GM12878 (cell line): Measurements from ENCODE around the gene PCCA. TPM values are rescaled to one million over a fixed set of nuclear protein-coding genes. Genes with fewer than 3 reads are reported as not detected.

Source experiments
- ATAC-seq: fragments of 200-7000 bp; cut with Tn5 transposase; 3 replicates; pipeline ENCODE4 v1.9.1; 2020; ENCODE audit warnings: mild to moderate bottlenecking, moderate library complexity
- BruUV-seq: library from RNA; stranded (reverse); fragments of 400-500 nt; replicated peaks from 2 replicates; lab custom pipeline; 2021; lab: Mats Ljungman, UMichigan
- CTCF ChIA-PET: fragments of 300-600 bp; sonication (Branson Sonifier 250); formaldehyde crosslinking; extraction: SDS; loops from one replicate; lab custom pipeline; 2021; ENCODE audit warnings: inconsistent platforms; lab: Yijun Ruan, JAX
- POLR2A ChIA-PET: fragments of 350-600 bp; formaldehyde crosslinking; extraction: SDS; loops from one replicate; lab custom pipeline; 2021; ENCODE audit warnings: inconsistent platforms; lab: Charles Lee
- RAD21 ChIA-PET: fragments of 300-600 bp; sonication (Branson Sonifier 250); formaldehyde crosslinking; loops from one replicate; lab custom pipeline; 2023; ENCODE audit warnings: antibody characterized with exemption; ENCODE audit not compliant: unreplicated experiment; lab: Charles Lee
- SMC1A ChIA-PET: fragments of 300-600 bp; sonication (Branson Sonifier 250); formaldehyde crosslinking; loops from one replicate; lab custom pipeline; 2023; ENCODE audit not compliant: unreplicated experiment, uncharacterized antibody; lab: Charles Lee
- DNase-seq: peaks from one replicate; pipeline ENCODE4 v3.0.0-alpha.2; 2011; ENCODE audit warnings: low read depth, low spot score
- FAIRE-seq: peaks from 3 replicates; lab custom pipeline; 2011; peaks lifted over from hg19 to GRCh38; lab: Jason Lieb, UNC
- H2AFZ ChIP-seq: 2 replicates; pipeline ENCODE4 v1.6.0; 2011; ENCODE audit warnings: low read depth, low read length, control low read depth; ENCODE audit not compliant: control insufficient read depth
- H3K27ac ChIP-seq: 2 replicates; pipeline ENCODE4 v1.5.1; 2011; ENCODE audit warnings: control low read depth; ENCODE audit not compliant: control insufficient read depth, insufficient read depth
- H3K27me3 ChIP-seq, 2 experiments: replicated peaks in 1 of 2; 2 replicates each; pipeline versions ENCODE4 v1.6.0 to v1.6.1; 2011; ENCODE audit warnings: low read length in 1 of 2; ENCODE audit not compliant: control insufficient read depth in 2 of 2, insufficient read depth in 2 of 2
- H3K36me3 ChIP-seq, 2 experiments: 2 replicates each; pipeline ENCODE4 v1.5.1; 2011; ENCODE audit warnings: low read length in 1 of 2; ENCODE audit not compliant: control insufficient read depth in 2 of 2, insufficient read depth in 2 of 2
- H3K4me1 ChIP-seq: 2 replicates; pipeline ENCODE4 v1.6.1; 2011; ENCODE audit warnings: mild to moderate bottlenecking, low read length, moderate library complexity, mixed read lengths; ENCODE audit not compliant: control insufficient read depth, insufficient read depth
- H3K4me2 ChIP-seq: 2 replicates; pipeline ENCODE4 v1.6.0; 2011; ENCODE audit warnings: control low read depth; ENCODE audit not compliant: control insufficient read depth, insufficient read depth
- H3K4me3 ChIP-seq: fragments of 200-600 bp; sonication (generic); 2 replicates; pipeline ENCODE4 v1.5.1; 2016
- H3K79me2 ChIP-seq: 2 replicates; pipeline ENCODE4 v1.6.0; 2011; ENCODE audit warnings: low read length; ENCODE audit not compliant: control insufficient read depth, insufficient read depth
- H3K9ac ChIP-seq: 2 replicates; pipeline ENCODE4 v1.8.0; 2011; ENCODE audit warnings: low read length, control low read depth, mixed read lengths; ENCODE audit not compliant: control insufficient read depth, insufficient read depth
- H3K9me3 ChIP-seq: replicated peaks from 3 replicates; pipeline ENCODE4 v1.5.1; 2011; ENCODE audit warnings: mild to moderate bottlenecking, low read length; ENCODE audit not compliant: control insufficient read depth, insufficient read depth
- H4K20me1 ChIP-seq: 2 replicates; pipeline ENCODE4 v1.6.0; 2011; ENCODE audit not compliant: control insufficient read depth, insufficient read depth
- E2F4 ChIP-seq: IDR thresholded peaks from 2 replicates; pipeline ENCODE4 v1.6.1; 2012; ENCODE audit warnings: low read depth, low read length, improper control_type of control experiment
- RB1 ChIP-seq: fragments of 450-650 bp; formaldehyde crosslinking; IDR thresholded peaks from 2 replicates; pipeline ENCODE4 v1.6.1; 2017; ENCODE audit warnings: mild to moderate bottlenecking, borderline replicate concordance
- RCOR1 ChIP-seq: conservative IDR thresholded peaks from 2 replicates; pipeline ENCODE4 v1.6.1; 2012; ENCODE audit warnings: low read depth, low read length, improper control_type of control experiment
- ZBED1 ChIP-seq: IDR thresholded peaks from 2 replicates; pipeline ENCODE4 v1.6.1; 2016; ENCODE audit warnings: borderline replicate concordance
- ZBTB11 ChIP-seq: fragments of 450-650 bp; formaldehyde crosslinking; IDR thresholded peaks from 2 replicates; pipeline ENCODE4 v1.5.0; 2022; ENCODE audit warnings: mild to moderate bottlenecking, missing genetic modification characterization
- ZNF217 ChIP-seq: fragments of 450-650 bp; IDR thresholded peaks from 2 replicates; pipeline ENCODE4 v1.6.1; 2017; ENCODE audit warnings: antibody characterized with exemption, mild to moderate bottlenecking
- ZNF592 ChIP-seq: fragments of 450-650 bp; IDR thresholded peaks from 2 replicates; pipeline ENCODE4 v1.6.1; 2017; ENCODE audit warnings: mild to moderate bottlenecking, moderate library complexity
- WGBS: methylation state at CpG from one replicate; pipeline ENCODE4 v1.1.6; 2016; ENCODE audit warnings: low lambda C conversion rate; ENCODE audit not compliant: insufficient replicate concordance, insufficient coverage; ENCODE audit errors: missing lambda C conversion rate; 5-methylcytosine and 5-hydroxymethylcytosine counted together
- in situ Hi-C: fragments of 300-500 bp; cut with MboI; formaldehyde crosslinking; loops from 9 replicates; pipeline ENCODE4 v1.14.3; 2018; ENCODE audit warnings: mixed read lengths
- intact Hi-C: fragments of 100-400 bp; cut with micrococcal nuclease; formaldehyde crosslinking; loops from one replicate; pipeline ENCODE4 v1.14.2; 2022; ENCODE audit not compliant: unreplicated experiment
- polyA plus RNA-seq, 11 experiments: library from polyadenylated mRNA; depleted of rRNA in 4 of 11; unstranded in 6 of 11; stranded (reverse) in 5 of 11; fragments of >200 nt; fragmentation: Nextera tagmentation in 4 of 11; fragmentation: Illumina TruSeq in 1 of 11; extraction: Ambion mirVana in 4 of 11; extraction: Trizol in 1 of 11; gene quantifications; 1 replicate in 1 of 11; 2 replicates in 10 of 11; pipeline versions ENCODE4 v1.2.1 to v1.2.3, GENCODE V29; 2011 to 2016; ENCODE audit warnings: inconsistent platforms in 2 of 11, missing spikeins in 2 of 11, low read depth in 1 of 11
- total RNA-seq, 4 experiments: library from RNA; depleted of rRNA in 3 of 4; stranded (reverse); fragments of >200 nt in 3 of 4; fragmentation: Illumina TruSeq in 1 of 4; extraction: Trizol in 1 of 4; gene quantifications; 2 replicates each; pipeline versions ENCODE4 v1.2.1 to v1.2.3, GENCODE V29; 2013 to 2021

PCCA gene
- total and polyA plus RNA-seq, 10 of the 15 experiments (the other 5 are each of a cell fraction or from before 2014, with no cell fraction given): 5.9 to 18.2 (median 12.4) TPM

GRCh38 chr13:100212904-100213553, 124.1 kb downstream of the PCCA start:
- no TSS peak for BruUV-seq
- in situ Hi-C loops: no loop called here
- Histone ChIP-seq H3K27ac (no peak overlapping the region), H3K27me3 (no peaks in the 10 kb centered on the region), H3K36me3 (no peaks in the 10 kb centered on the region), H2AFZ (no peak overlapping the region), H3K4me3 (no peak overlapping the region), H4K20me1 (no peaks in the 10 kb centered on the region)
- 100% methylated on average over 2 of the region's 2 CpGs for WGBS
- no peak for TF ChIP-seq ZBED1
- no peak for TF ChIP-seq ZBTB11
- no peak for TF ChIP-seq RB1
- TF ChIP-seq, all 136 proteins: peak for 0
- CTCF ChIA-PET: no interaction called here
- H3K4me2 ChIP-seq: no peak overlapping the region
- RAD21 ChIA-PET: no interaction called here
- POLR2A ChIA-PET: no interaction called here
- FAIRE-seq (no peak), DNase-seq (no peak), ATAC-seq (no peak)
- H3K9me3 ChIP-seq: no peaks in the 10 kb centered on the region; the same call in 2 of the 3 replicates
- no peaks in the 10 kb centered on the region for H3K4me1 ChIP-seq
- no peak overlapping the region for H3K9ac ChIP-seq
- SMC1A ChIA-PET: no interaction called here
- H3K79me2 ChIP-seq: no peaks in the 10 kb centered on the region
- intact Hi-C loops: no loop called here

- POLR2A ChIA-PET: no interaction called here
- in situ Hi-C loops: no loop called here
- BruUV-seq: no TSS peak
- CTCF ChIA-PET: no interaction called here
- RAD21 ChIA-PET: no interaction called here
- Histone ChIP-seq H3K9me3 (no peaks in the 10 kb centered on the region; the same call in 2 of the 3 replicates), H3K4me1 (no peaks in the 10 kb centered on the region), H3K27ac (no peak overlapping the region), H3K27me3 (no peaks in the 10 kb centered on the region), H3K4me2 (no peak overlapping the region), H3K36me3 (no peaks in the 10 kb centered on the region), H3K4me3 (no peak overlapping the region), H2AFZ (no peak overlapping the region), H3K9ac (no peak overlapping the region), H3K79me2 (no peaks in the 10 kb centered on the region), H4K20me1 (no peaks in the 10 kb centered on the region)
- 100% methylated on average over 2 of the region's 2 CpGs for WGBS
- FAIRE-seq: no peak
- no peak for ATAC-seq
- intact Hi-C loops: no loop called here
- DNase-seq: no peak
- SMC1A ChIA-PET: no interaction called here
- no peak for TF ChIP-seq RCOR1
- no peak for TF ChIP-seq ZNF217
- no peak for TF ChIP-seq E2F4
- no peak for TF ChIP-seq ZNF592
These were observed 124.7 kb downstream of the PCCA start for GRCh38 chr13:100213576-100213975.
